Stimulated activated CD4-positive, alpha-beta T cell treated with anti-CD3 and anti-CD28 coated beads, Interleukin-12 subunit alpha, Interleukin-12 subunit beta, amount 100 ng/mL, for 48 hours (primary cell): Measurements from ENCODE around the gene GTPBP3.
"Not testable (repeated sequence)": the region's sequence is repeated elsewhere in the genome, so short reads cannot be mapped to it uniquely, and the experiment has no call there.

ENCODE experiments used
- DNase-seq, 3 donors: peaks; one replicate each; pipeline ENCODE4 v3.0.0-alpha.2; 2020; ENCODE audit warnings: low read depth in 2 of 3, low spot score in 1 of 3

The GTPBP3 gene

GRCh38 chr19:17336872-17337674 lies at the start of gene GTPBP3:
TSS of gene GTPBP3 (plus strand) at chr19:17337553. CDS start at chr19:17337612, 59 bp downstream.
- DNase-seq, result peak; percentile 94 to 96 (median 94)

GRCh38 chr19:17289489-17289888 lies 47.9 kb upstream of the GTPBP3 start:
- peak in 2 of 3 donors; percentile 53 to 57 for DNase-seq

GRCh38 chr19:17292301-17293074 lies 44.9 kb upstream of the GTPBP3 start:
- DNase-seq, result peak; percentile 61 to 84 (median 73)

- no peak for DNase-seq
These were observed 43.7 kb upstream of the GTPBP3 start for GRCh38 chr19:17293605-17294004.

GRCh38 chr19:17294051-17294891 lies 43.1 kb upstream of the GTPBP3 start:
- peak; percentile 54 to 69 (median 59) for DNase-seq

- DNase-seq, result not testable (repeated sequence)
These were observed 41.8 kb upstream of the GTPBP3 start for GRCh38 chr19:17295551-17295950.

GRCh38 chr19:17296273-17296672 lies 41.1 kb upstream of the GTPBP3 start:
- no peak for DNase-seq

GRCh38 chr19:17296976-17297375 lies 40.4 kb upstream of the GTPBP3 start:
- no peak for DNase-seq

- DNase-seq, result no peak
These were observed 36.2 kb upstream of the GTPBP3 start for GRCh38 chr19:17300992-17301619.

- no peak for DNase-seq
These were observed 34.8 kb upstream of the GTPBP3 start for GRCh38 chr19:17302391-17303166.

GRCh38 chr19:17303167-17303939 lies 34.0 kb upstream of the GTPBP3 start, which contains the start of gene ABHD8:
TSS of gene ABHD8 (minus strand) at chr19:17303425. CDS start at chr19:17301616, 1,809 bp downstream.
- DNase-seq, result peak; percentile 89 to 95 (median 93)

GRCh38 chr19:17303940-17304267 lies 33.4 kb upstream of the GTPBP3 start:
- no peak for DNase-seq

- DNase-seq, result no peak
These were observed 32.8 kb upstream of the GTPBP3 start for GRCh38 chr19:17304386-17305215.

- no peak for DNase-seq
These were observed 32.2 kb upstream of the GTPBP3 start for GRCh38 chr19:17305216-17305516.

- DNase-seq, result peak; percentile 89 to 95 (median 92)
These were observed 31.7 kb upstream of the GTPBP3 start, which contains the start of gene MRPL34 for GRCh38 chr19:17305517-17306284. TSS of gene MRPL34 (plus strand) at chr19:17305872. CDS start at chr19:17305893, 21 bp downstream.

GRCh38 chr19:17306285-17306714 lies 31.1 kb upstream of the GTPBP3 start:
- DNase-seq, result no peak

- no peak for DNase-seq
These were observed 29.4 kb upstream of the GTPBP3 start for GRCh38 chr19:17307876-17308377.
